ENCODE results near the gene DLG2.
"Not testable (repeated sequence)": the region's sequence is repeated elsewhere in the genome, so short reads cannot be mapped to it uniquely, and the experiment has no call there.

The DLG2 gene

DNA sequence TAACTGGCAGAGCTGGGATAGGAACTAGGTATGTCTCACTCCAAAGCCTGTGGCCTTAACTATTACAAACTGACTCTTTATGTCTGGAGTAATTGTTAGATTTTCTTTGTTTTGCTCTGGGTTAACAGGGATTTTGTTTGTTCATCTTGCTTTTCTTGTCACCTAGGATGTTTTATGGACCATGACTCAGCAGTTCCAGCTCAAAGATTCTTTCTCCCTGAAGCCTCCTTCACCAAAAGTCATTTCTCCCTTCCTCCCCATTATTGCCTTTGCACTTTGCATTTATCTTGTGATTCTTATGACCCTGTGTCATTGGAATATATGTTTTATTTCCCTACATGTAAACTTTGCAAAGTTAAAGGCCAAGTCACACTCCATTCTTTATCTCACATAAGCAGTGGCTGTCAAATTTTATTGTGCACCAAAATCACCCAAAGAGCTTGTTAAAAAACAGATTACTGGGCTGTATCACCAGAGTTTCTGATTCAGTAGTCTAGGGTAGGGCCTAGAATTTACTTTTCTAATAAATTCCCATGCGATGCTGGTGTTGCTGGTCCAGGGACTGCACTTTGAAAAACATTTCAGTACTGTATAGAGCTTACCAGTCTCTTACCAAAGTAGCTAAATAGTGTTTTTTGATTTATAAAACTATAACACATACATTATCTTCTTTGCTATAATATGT lies 327.7 kb downstream of the DLG2 start:
- H3K27ac Mint-ChIP-seq = no peak overlapping the region
- no peaks in the 10 kb centered on the region for H3K36me3 Mint-ChIP-seq
- H3K27me3 Mint-ChIP-seq = no peaks in the 10 kb centered on the region
- no peaks in the 10 kb centered on the region for H3K9me3 Mint-ChIP-seq
- H3K4me1 Mint-ChIP-seq = no peaks in the 10 kb centered on the region
- no peak overlapping the region for H3K4me3 Mint-ChIP-seq

DNA sequence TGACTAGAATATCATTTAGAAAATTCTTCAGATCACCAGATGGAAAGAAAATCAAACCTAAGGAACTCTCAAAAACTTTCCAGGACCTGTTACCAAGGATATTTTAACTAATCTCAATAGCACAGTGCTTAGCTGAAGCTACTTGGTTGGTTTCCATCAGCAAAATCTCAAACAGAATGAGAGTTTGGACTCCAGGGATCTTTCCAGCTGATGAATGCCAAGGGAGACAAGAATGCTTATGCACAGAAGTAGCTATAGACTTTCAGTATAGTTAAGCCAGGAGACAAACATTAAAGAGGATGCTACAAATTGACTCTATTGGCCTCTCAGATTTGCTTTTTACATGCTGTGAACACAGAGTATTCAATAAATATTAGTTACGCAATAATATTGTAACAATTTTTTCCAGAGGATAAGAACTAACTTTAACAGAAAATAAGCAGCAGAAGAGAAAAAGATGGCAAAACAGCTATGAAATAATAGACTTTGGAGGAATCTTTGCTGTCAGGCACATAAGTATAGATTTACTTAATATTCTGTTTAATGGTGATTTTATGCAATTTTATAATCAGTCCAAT lies 331.4 kb downstream of the DLG2 start:
- no peaks in the 10 kb centered on the region for H3K27me3 Mint-ChIP-seq
- H3K36me3 Mint-ChIP-seq = no peaks in the 10 kb centered on the region
- peaks cover 7% of the 10 kb centered on the region for H3K9me3 Mint-ChIP-seq
- H3K4me1 Mint-ChIP-seq = no peaks in the 10 kb centered on the region
- no peak overlapping the region for H3K4me3 Mint-ChIP-seq
- H3K27ac Mint-ChIP-seq = no peak overlapping the region

- no peaks in the 10 kb centered on the region for H3K4me1 Mint-ChIP-seq
Observed at GRCh38 chr11:85281550-85281949, 345.6 kb downstream of the DLG2 start.

GRCh38 chr11:85279267-85279666 lies 347.9 kb downstream of the DLG2 start:
- no peaks in the 10 kb centered on the region for H3K27me3 Mint-ChIP-seq
- H3K9me3 Mint-ChIP-seq = peaks cover 3% of the 10 kb centered on the region
- H3K36me3 Mint-ChIP-seq = peaks cover 1% of the 10 kb centered on the region
- H3K27ac Mint-ChIP-seq = no peak overlapping the region
- no peak overlapping the region for H3K4me3 Mint-ChIP-seq
- H3K4me1 Mint-ChIP-seq = no peaks in the 10 kb centered on the region

More at GRCh38 chr11:85281550-85281949, 345.6 kb downstream of the DLG2 start:
- H3K36me3 Mint-ChIP-seq = peaks cover 1% of the 10 kb centered on the region
- no peaks in the 10 kb centered on the region for H3K27me3 Mint-ChIP-seq
- no peak overlapping the region for H3K27ac Mint-ChIP-seq
- H3K4me3 Mint-ChIP-seq = no peak overlapping the region
- H3K9me3 Mint-ChIP-seq = no peaks in the 10 kb centered on the region

- Mint-ChIP-seq H3K36me3 (peaks cover 1% of the 10 kb centered on the region), H3K27me3 (no peaks in the 10 kb centered on the region), H3K27ac (no peak overlapping the region), H3K9me3 (peaks cover 3% of the 10 kb centered on the region), H3K4me1 (no peaks in the 10 kb centered on the region), H3K4me3 (no peak overlapping the region)
Observed at GRCh38 chr11:85277693-85278092, 349.5 kb downstream of the DLG2 start.

- Mint-ChIP-seq H3K9me3 (peaks cover 3% of the 10 kb centered on the region), H3K4me1 (no peaks in the 10 kb centered on the region), H3K4me3 (no peak overlapping the region), H3K27me3 (no peaks in the 10 kb centered on the region), H3K36me3 (no peaks in the 10 kb centered on the region), H3K27ac (no peak overlapping the region)
Observed at GRCh38 chr11:85276332-85276731, 350.8 kb downstream of the DLG2 start.

DNA sequence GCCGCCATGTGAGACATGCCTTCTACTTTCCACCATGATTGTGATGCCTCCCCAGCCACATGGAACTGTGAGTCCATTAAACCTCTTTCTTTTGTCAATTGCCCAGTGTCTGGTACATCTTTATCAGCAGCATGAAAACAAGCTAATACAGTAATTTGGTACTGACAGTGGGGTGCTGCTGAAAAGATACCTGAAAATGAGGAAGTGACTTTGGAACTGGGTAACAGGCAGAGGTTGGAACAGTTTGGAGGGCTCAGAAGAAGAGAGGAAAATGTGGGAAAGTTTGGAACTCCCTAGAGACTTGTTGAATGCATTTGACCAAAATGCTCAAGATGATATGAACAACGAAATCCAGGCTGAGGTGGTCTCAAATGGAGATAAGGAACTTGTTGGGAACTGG lies 356.8 kb downstream of the DLG2 start:
- H3K27me3 Mint-ChIP-seq, H3K27ac Mint-ChIP-seq, H3K9me3 Mint-ChIP-seq, H3K36me3 Mint-ChIP-seq, H3K4me3 Mint-ChIP-seq, H3K4me1 Mint-ChIP-seq: not testable (repeated sequence)

GRCh38 chr11:85269109-85269508 lies 358.0 kb downstream of the DLG2 start:
- H3K27me3 Mint-ChIP-seq = no peaks in the 10 kb centered on the region
- no peaks in the 10 kb centered on the region for H3K4me1 Mint-ChIP-seq
- H3K9me3 Mint-ChIP-seq = peaks cover 5% of the 10 kb centered on the region
- H3K36me3 Mint-ChIP-seq = no peaks in the 10 kb centered on the region
- H3K27ac Mint-ChIP-seq = no peak overlapping the region
- H3K4me3 Mint-ChIP-seq = no peak overlapping the region

DNA sequence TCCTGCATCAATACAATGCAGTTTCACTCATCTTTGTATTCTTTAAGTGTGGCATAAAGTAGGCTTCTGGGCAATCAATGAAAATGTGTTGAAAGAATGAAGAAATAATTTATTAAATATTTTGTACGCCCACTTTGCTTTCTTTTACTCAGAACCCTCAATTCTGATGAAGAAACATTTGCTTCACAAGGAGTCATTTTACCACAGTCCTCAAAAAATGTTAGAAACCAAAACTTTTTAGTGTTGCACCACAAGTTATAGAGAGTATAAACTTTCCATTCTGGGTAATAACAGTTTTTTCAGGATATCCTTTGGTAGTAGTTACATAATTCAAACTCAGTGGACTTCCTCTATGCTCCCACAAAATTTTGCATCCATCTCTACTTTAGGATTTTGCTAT lies 360.5 kb downstream of the DLG2 start:
- H3K9me3 Mint-ChIP-seq = peaks cover 5% of the 10 kb centered on the region
- H3K4me1 Mint-ChIP-seq = no peaks in the 10 kb centered on the region
- no peaks in the 10 kb centered on the region for H3K36me3 Mint-ChIP-seq
- H3K27me3 Mint-ChIP-seq = no peaks in the 10 kb centered on the region
- H3K4me3 Mint-ChIP-seq = no peak overlapping the region
- no peak overlapping the region for H3K27ac Mint-ChIP-seq

GRCh38 chr11:85263328-85263727 lies 363.8 kb downstream of the DLG2 start:
- H3K4me3 Mint-ChIP-seq = no peak overlapping the region
- no peak overlapping the region for H3K27ac Mint-ChIP-seq
- H3K4me1 Mint-ChIP-seq = no peaks in the 10 kb centered on the region
- H3K36me3 Mint-ChIP-seq = no peaks in the 10 kb centered on the region
- no peaks in the 10 kb centered on the region for H3K9me3 Mint-ChIP-seq
- H3K27me3 Mint-ChIP-seq = no peaks in the 10 kb centered on the region

DNA sequence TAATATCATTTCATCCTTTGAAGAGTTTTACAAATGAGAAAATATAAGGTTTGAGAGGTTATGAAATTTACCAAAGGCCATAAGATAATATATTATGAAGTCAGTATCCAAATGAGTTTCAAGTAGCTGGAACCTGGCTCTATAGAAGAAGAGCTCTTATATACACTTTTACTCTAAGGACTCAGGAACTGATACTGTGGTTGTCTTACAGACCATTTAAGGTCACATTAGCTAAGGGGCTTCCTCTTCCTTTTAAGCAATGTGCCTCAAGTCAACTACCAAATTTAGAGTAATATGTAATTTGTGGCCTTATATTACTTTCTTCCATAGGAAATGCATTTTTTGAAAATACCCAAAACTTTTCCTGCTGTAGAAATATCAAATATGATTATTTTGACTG lies 369.3 kb downstream of the DLG2 start:
- Mint-ChIP-seq H3K9me3 (no peaks in the 10 kb centered on the region), H3K4me1 (no peaks in the 10 kb centered on the region), H3K27ac (no peak overlapping the region), H3K4me3 (no peak overlapping the region), H3K27me3 (no peaks in the 10 kb centered on the region), H3K36me3 (no peaks in the 10 kb centered on the region)

DNA sequence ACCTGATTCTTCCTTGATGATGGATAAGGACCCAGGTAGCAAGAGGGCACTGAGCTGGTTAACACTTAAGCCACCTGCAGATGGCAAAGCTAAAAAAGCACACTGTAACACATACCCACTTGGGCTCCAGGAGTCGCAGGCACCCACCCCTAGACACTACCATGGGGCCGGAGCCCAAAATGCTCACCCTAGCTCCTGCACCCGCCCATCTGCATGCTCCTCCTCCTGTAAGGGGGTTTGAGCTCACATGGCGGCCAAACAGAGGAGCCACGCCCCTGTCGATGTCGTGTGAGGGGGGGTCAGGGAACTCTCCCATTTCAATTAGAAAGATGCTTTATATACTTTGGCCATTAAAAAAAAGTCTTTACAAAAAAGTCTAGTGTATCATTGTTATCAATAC lies 370.7 kb downstream of the DLG2 start:
- H3K27ac Mint-ChIP-seq = no peak overlapping the region
- no peaks in the 10 kb centered on the region for H3K27me3 Mint-ChIP-seq
- H3K4me1 Mint-ChIP-seq = no peaks in the 10 kb centered on the region
- H3K9me3 Mint-ChIP-seq = no peaks in the 10 kb centered on the region
- H3K4me3 Mint-ChIP-seq = no peak overlapping the region
- no peaks in the 10 kb centered on the region for H3K36me3 Mint-ChIP-seq

- no peaks in the 10 kb centered on the region for H3K27me3 Mint-ChIP-seq
- H3K9me3 Mint-ChIP-seq = no peaks in the 10 kb centered on the region
- no peaks in the 10 kb centered on the region for H3K4me1 Mint-ChIP-seq
- H3K36me3 Mint-ChIP-seq = no peaks in the 10 kb centered on the region
- no peak overlapping the region for H3K27ac Mint-ChIP-seq
- H3K4me3 Mint-ChIP-seq = no peak overlapping the region
Observed at GRCh38 chr11:85249482-85249881, 377.7 kb downstream of the DLG2 start.

DNA sequence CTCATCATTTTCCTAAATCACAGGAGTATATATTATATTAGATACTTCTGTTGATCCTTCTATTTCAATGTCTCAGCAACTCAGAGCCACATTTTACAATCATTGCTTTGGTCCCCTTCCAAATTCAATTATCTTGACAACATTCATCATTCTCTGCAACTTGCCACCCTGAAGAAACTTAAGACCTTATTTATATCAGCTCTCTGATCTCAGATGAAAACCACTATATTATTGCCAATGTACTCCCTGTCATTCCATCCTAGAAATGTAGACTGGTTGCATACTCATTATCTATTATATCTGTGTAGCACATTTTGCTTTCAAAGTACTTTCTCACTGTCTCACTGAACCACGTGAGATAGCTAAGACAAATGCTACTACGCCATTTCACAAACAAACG lies 379.3 kb downstream of the DLG2 start:
- no peaks in the 10 kb centered on the region for H3K4me1 Mint-ChIP-seq
- no peak overlapping the region for H3K4me3 Mint-ChIP-seq
- H3K27ac Mint-ChIP-seq = no peak overlapping the region
- H3K9me3 Mint-ChIP-seq = no peaks in the 10 kb centered on the region
- no peaks in the 10 kb centered on the region for H3K36me3 Mint-ChIP-seq
- H3K27me3 Mint-ChIP-seq = no peaks in the 10 kb centered on the region

- Mint-ChIP-seq H3K36me3 (no peaks in the 10 kb centered on the region), H3K4me3 (no peak overlapping the region), H3K27ac (no peak overlapping the region), H3K9me3 (peaks cover 9% of the 10 kb centered on the region), H3K4me1 (no peaks in the 10 kb centered on the region), H3K27me3 (no peaks in the 10 kb centered on the region)
Observed at GRCh38 chr11:85238906-85239305, 388.2 kb downstream of the DLG2 start.

- H3K4me3 Mint-ChIP-seq, H3K4me1 Mint-ChIP-seq: not testable (repeated sequence)
Observed at GRCh38 chr11:85238038-85238437, 389.1 kb downstream of the DLG2 start.

GRCh38 chr11:85236211-85236610 lies 390.9 kb downstream of the DLG2 start:
- Mint-ChIP-seq H3K9me3 (peaks cover 14% of the 10 kb centered on the region), H3K36me3 (no peaks in the 10 kb centered on the region)

More at GRCh38 chr11:85238038-85238437, 389.1 kb downstream of the DLG2 start:
- not testable (repeated sequence) for H3K27me3 Mint-ChIP-seq, H3K36me3 Mint-ChIP-seq, H3K9me3 Mint-ChIP-seq, H3K27ac Mint-ChIP-seq

More at GRCh38 chr11:85236211-85236610, 390.9 kb downstream of the DLG2 start:
- no peak overlapping the region for H3K27ac Mint-ChIP-seq
- no peak overlapping the region for H3K4me3 Mint-ChIP-seq
- no peaks in the 10 kb centered on the region for H3K27me3 Mint-ChIP-seq
- H3K4me1 Mint-ChIP-seq = no peaks in the 10 kb centered on the region

All from activated naive CD4-positive, alpha-beta T cell treated with anti-CD3 and anti-CD28 coated beads, Interleukin-2, amount 50 U/mL, for 24 hours (primary cell).